Right lobe of liver (tissue), 6 donors: Measurements from ENCODE around the gene OR8D2. TPM values are rescaled to one million over a fixed set of nuclear protein-coding genes. Genes with fewer than 3 reads are reported as not detected.
A peak's percentile ranks its signal among the peaks of the same experiment; 100 is the strongest.

Source experiments
- ATAC-seq, 4 donors: fragments of 200-7000 bp; cut with Tn5 transposase; one replicate each; pipeline ENCODE4 v1.9.1; 2020; ENCODE audit warnings: mild to moderate bottlenecking in 4 of 4, moderate library complexity in 4 of 4
- DNase-seq, 3 donors: peaks; one replicate each; pipeline ENCODE4 v3.0.0-alpha.2; 2020
- H3K27ac ChIP-seq, 3 donors: fragments of 200-600 bp; one replicate each; pipeline ENCODE4 v1.8.0; 2022
- H3K27me3 ChIP-seq, 2 donors: fragments of 200-600 bp; one replicate each; pipeline ENCODE4 v1.8.0; 2022
- H3K36me3 ChIP-seq, 4 donors: fragments of 200-600 bp; sonication (generic) in 1 of 4; one replicate each; pipeline versions ENCODE4 v1.5.1 to v1.8.0; 2017 to 2022; ENCODE audit warnings: control low read depth in 1 of 4
- H3K4me1 ChIP-seq, 4 donors: fragments of 200-600 bp; sonication (generic) in 1 of 4; one replicate each; pipeline versions ENCODE4 v1.5.1 to v1.8.0; 2017 to 2022; ENCODE audit warnings: control low read depth in 1 of 4
- H3K4me3 ChIP-seq, 3 donors: fragments of 200-600 bp; one replicate each; pipeline ENCODE4 v1.8.0; 2022
- H3K9me3 ChIP-seq, 4 donors: fragments of 200-600 bp; sonication (generic) in 1 of 4; one replicate each; pipeline versions ENCODE4 v1.5.1 to v1.8.0; 2017 to 2022; ENCODE audit warnings: control low read depth in 1 of 4
- POLR2A ChIP-seq: fragments of 450-650 bp; IDR thresholded peaks from one replicate; pipeline ENCODE4 v1.6.1; 2017; ENCODE audit warnings: antibody characterized with exemption, mild to moderate bottlenecking
- WGBS: methylation state at CpG from one replicate; pipeline ENCODE4 v1.1.6; 2018; ENCODE audit warnings: low coverage, low lambda C conversion rate; ENCODE audit not compliant: insufficient coverage; ENCODE audit errors: missing lambda C conversion rate; 5-methylcytosine and 5-hydroxymethylcytosine counted together
- intact Hi-C, 2 donors: fragments of 100-400 bp; cut with DNase I; formaldehyde crosslinking; loops; one replicate each; pipeline versions ENCODE4 v1.11.2 to v1.14.1; 2022
- total RNA-seq, 6 experiments: library from RNA; depleted of rRNA in 2 of 6; stranded (reverse); fragments of >200 nt in 2 of 6; fragmentation: NEBNext Ultra II Directional in 3 of 6; extraction: Animal tissue kit (Norgen Biotek cat#: 25700) in 3 of 6; gene quantifications; one replicate each; pipeline versions ENCODE4 v1.1.0 to v1.2.4, GENCODE V29; 2016 to 2023
- TF ChIP-seq, protein P1 (sequence below), 4 donors: fragments of 200-600 bp in 3 of 4; fragments of 450-650 bp in 1 of 4; IDR thresholded peaks; one replicate each; pipeline versions ENCODE4 v1.5.1 to v1.8.0; 2016 to 2022; ENCODE audit warnings: antibody characterized with exemption in 4 of 4, mild to moderate bottlenecking in 2 of 4
- donor health status: DM: no; HTN: yes; CAD: no.
- donor health status: DM: no; HTN: no; CAD: no.
- donor health status: DM: no; HTN: no; CAD: no.
- donor health status: DM: no; HTN: yes; CAD: no.
- donor health status: DM: no; HTN: yes; CAD: no.

OR8D2 gene
- total RNA-seq, 6 experiments from 2014 or later: not detected

DNA sequence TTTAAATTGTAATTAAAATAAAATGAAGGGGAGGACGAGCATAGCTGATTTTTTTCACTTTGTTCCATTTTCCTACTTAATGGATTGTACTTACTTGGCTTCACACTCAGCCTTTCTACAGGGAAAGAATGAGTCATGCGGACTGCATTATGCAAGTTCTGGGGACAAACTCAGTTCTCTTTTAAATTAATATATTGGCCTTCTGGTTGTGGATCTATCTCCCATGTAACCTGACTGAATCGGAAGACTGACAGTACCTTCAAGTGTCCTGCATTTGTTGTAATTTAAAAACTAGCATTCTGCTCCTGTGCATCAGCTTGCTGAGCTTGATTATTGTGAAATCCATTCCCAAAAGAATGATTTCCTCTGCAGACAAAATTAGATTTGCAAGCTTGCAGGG is 18.4 kb downstream of the OR8D2 start:
- H3K27ac ChIP-seq: no peak overlapping the region
- no peaks in the 10 kb centered on the region for H3K9me3 ChIP-seq
- no peaks in the 10 kb centered on the region for H3K36me3 ChIP-seq
- intact Hi-C loops: no loop called here
- no peak overlapping the region for H3K4me3 ChIP-seq
- H3K27me3 ChIP-seq: no peaks in the 10 kb centered on the region
- H3K4me1 ChIP-seq: no peaks in the 10 kb centered on the region
- TF ChIP-seq, protein P1, sequence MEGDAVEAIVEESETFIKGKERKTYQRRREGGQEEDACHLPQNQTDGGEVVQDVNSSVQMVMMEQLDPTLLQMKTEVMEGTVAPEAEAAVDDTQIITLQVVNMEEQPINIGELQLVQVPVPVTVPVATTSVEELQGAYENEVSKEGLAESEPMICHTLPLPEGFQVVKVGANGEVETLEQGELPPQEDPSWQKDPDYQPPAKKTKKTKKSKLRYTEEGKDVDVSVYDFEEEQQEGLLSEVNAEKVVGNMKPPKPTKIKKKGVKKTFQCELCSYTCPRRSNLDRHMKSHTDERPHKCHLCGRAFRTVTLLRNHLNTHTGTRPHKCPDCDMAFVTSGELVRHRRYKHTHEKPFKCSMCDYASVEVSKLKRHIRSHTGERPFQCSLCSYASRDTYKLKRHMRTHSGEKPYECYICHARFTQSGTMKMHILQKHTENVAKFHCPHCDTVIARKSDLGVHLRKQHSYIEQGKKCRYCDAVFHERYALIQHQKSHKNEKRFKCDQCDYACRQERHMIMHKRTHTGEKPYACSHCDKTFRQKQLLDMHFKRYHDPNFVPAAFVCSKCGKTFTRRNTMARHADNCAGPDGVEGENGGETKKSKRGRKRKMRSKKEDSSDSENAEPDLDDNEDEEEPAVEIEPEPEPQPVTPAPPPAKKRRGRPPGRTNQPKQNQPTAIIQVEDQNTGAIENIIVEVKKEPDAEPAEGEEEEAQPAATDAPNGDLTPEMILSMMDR (IDR thresholded peaks at IDR 0.05): no peak
- TF ChIP-seq POLR2A: no peak
- peak in 1 of 4 donors; percentile 75 for ATAC-seq
- no peak for DNase-seq
- 70% methylated on average over 3 of the region's 3 CpGs for WGBS

DNA sequence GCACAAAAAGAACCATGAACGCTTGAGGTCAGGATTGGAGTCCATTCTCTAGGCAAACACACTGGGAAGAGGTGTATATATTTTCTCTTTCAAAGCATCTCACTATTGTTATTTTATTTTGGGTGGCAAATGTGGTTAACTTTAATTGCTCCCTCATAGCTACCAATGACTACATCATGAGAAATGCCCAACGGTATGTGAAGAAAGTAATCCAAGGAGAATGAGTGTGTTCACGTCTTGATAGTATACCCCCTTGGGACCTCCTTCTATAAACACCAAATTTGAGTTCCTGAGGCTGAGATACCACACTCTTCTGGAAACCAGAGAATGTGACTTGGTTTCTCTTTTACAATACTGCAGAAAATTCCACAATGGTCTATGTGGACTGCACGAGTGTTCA is 22.1 kb downstream of the OR8D2 start:
- DNase-seq: no peak
- H3K4me1 ChIP-seq: no peaks in the 10 kb centered on the region
- H3K27me3 ChIP-seq: no peaks in the 10 kb centered on the region
- intact Hi-C loops: no loop called here
- H3K27ac ChIP-seq: no peak overlapping the region
- H3K9me3 ChIP-seq: no peaks in the 10 kb centered on the region
- ATAC-seq: no peak
- H3K4me3 ChIP-seq: no peak overlapping the region
- TF ChIP-seq, protein P1 (IDR thresholded peaks at IDR 0.05): no peak
- no peak for TF ChIP-seq POLR2A
- no peaks in the 10 kb centered on the region for H3K36me3 ChIP-seq
- WGBS: 72% methylated on average over 4 of the region's 4 CpGs

DNA sequence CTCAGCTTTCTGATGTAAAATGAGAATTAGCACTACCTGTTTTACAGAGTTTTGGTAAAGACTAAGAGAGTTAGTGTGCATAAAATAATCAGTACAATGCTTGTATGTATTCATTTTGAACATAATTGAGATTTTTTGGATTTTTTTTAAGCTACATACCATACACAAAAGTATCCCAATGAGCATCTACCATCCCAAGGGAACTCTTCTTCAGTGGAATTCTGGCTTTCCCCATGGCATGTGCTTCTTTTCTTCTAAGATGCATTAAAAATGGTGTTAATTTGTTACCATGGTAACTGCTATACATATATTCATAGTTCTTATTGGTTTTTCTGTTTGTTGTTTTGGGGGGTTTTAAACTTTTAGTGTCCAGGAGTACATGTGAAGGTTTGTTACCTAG is 24.0 kb downstream of the OR8D2 start:
- intact Hi-C loops: no loop called here
- no peak for ATAC-seq
- TF ChIP-seq, protein P1 (IDR thresholded peaks at IDR 0.05): no peak
- no peak for TF ChIP-seq POLR2A

DNA sequence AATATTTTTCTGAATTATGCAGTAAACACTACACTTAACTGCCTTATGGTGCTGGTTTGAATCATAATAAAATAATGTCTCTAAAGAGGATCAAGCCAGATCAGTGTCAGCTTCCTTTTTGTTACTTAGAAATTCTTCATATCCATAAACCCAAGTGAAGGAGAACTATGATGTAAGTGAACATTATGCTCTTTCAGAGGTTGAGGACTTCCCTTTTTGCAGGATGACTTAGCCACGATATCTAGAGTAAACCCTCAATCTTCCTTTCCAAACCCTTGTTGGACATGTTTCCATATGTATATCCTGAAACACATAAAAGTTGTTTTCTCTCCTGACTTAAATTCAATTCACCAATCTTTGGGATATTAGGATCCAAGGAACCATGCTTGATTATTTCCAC is 25.3 kb downstream of the OR8D2 start:
- WGBS: 46% methylated on average over 1 of the region's 1 CpG
- H3K9me3 ChIP-seq: no peaks in the 10 kb centered on the region
- no peak overlapping the region for H3K27ac ChIP-seq
- ATAC-seq (no peak), DNase-seq (no peak)
- TF ChIP-seq, protein P1 (IDR thresholded peaks at IDR 0.05): no peak
- no peak for TF ChIP-seq POLR2A
- no peaks in the 10 kb centered on the region for H3K36me3 ChIP-seq
- intact Hi-C loops: no loop called here
- H3K4me1 ChIP-seq: no peaks in the 10 kb centered on the region
- H3K4me3 ChIP-seq: no peak overlapping the region
- H3K27me3 ChIP-seq: no peaks in the 10 kb centered on the region

More for the DNA sequence above, 24.0 kb downstream of the OR8D2 start:
- Histone ChIP-seq H3K27me3 (no peaks in the 10 kb centered on the region), H3K4me1 (no peaks in the 10 kb centered on the region), H3K27ac (no peak overlapping the region), H3K4me3 (no peak overlapping the region), H3K36me3 (no peaks in the 10 kb centered on the region), H3K9me3 (no peaks in the 10 kb centered on the region)
- DNase-seq: no peak
